ENCODE measurements around the gene FCAMR.
A peak's percentile ranks its signal among the peaks of the same experiment; 100 is the strongest.

The FCAMR gene

DNA sequence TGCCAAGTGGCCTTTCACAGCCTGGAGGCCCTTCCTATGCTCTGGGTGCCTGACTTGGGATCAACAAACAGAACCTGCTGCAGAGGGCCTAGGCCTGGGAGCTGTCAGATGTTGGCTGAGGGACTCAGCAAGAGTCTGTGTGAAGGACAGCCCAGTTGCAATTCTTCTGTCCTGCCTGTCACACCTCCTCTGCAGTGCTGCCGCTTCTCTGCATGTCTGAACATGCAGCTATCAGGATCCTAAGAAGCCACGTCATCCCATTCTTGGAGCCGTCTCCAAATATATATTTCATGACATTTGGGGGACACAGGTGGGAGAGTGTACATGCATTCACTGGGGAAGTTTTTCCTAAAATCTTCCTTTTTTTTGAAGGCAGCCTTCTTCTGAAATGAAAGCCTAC, 8.6 kb downstream of the FCAMR start:
- no peak overlapping the region for H3K9ac ChIP-seq (ENCODE audit: low read depth in 1 of 2, low read length in 2 of 2)
- peaks cover 40 to 52% of the 10 kb centered on the region in 2 donors for H3K4me1 ChIP-seq (ENCODE audit: control insufficient read depth in 1 of 2, insufficient read depth in 2 of 2, low read length in 2 of 2)
- no peaks in the 10 kb centered on the region for H3K36me3 ChIP-seq (ENCODE audit: control insufficient read depth in 1 of 2, insufficient read depth in 2 of 2, low read length in 2 of 2)
- H3K27me3 ChIP-seq (ENCODE audit: control insufficient read depth in 1 of 2, insufficient read depth in 2 of 2, low read length in 2 of 2), result no peaks in the 10 kb centered on the region
- no peak overlapping the region for H3K27ac ChIP-seq (ENCODE audit: low read depth, low read length)
- no peaks in the 10 kb centered on the region for H3K9me3 ChIP-seq (ENCODE audit: control insufficient read depth in 1 of 2, low read length in 2 of 2)
- no peak overlapping the region for H3K4me3 ChIP-seq (ENCODE audit: low read depth in 1 of 2, low read length in 2 of 2)

DNA sequence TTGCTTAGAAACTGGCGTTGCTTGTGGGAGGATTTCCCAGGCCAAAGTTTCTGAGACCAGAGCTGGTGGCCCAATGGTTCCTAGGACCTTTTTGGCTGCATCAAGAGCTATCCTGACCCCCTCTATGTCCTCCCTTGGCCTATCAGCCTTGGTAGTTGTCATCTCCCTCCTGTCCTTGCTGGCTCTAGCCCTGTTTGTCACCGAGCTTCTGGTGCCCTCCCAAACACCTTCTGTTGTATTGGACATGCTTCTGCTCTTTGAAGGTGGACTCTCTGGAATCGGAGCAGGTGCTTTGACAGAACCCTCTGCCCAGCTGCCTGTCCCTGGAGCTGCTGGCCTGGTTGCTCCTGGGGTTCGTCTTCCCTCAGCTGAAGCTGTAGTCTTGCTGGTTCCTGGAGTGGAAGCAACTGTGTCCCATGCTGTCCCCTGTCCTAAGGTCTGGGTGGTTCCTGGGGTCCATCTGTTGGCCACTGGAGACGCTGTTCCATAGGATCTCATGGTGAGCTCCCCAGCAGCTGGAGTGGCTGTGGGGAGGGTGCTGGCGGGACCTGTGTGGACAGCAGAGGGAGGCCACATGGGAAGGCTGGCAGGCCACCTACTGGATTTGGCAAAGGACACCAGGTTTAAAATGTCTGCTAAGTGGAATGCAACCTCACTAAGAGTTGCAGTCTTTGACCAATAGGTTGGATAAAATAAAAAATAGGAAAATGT, 9.4 kb downstream of the FCAMR start:
- Histone ChIP-seq H3K36me3 (ENCODE audit: control insufficient read depth in 1 of 2, insufficient read depth in 2 of 2, low read length in 2 of 2) (no peaks in the 10 kb centered on the region), H3K27ac (ENCODE audit: low read depth, low read length) (no peak overlapping the region), H3K9ac (ENCODE audit: low read depth in 1 of 2, low read length in 2 of 2) (no peak overlapping the region), H3K4me1 (ENCODE audit: control insufficient read depth in 1 of 2, insufficient read depth in 2 of 2, low read length in 2 of 2) (peaks cover 40 to 57% of the 10 kb centered on the region in 2 donors), H3K27me3 (ENCODE audit: control insufficient read depth in 1 of 2, insufficient read depth in 2 of 2, low read length in 2 of 2) (no peaks in the 10 kb centered on the region), H3K9me3 (ENCODE audit: control insufficient read depth in 1 of 2, low read length in 2 of 2) (no peaks in the 10 kb centered on the region), H3K4me3 (ENCODE audit: low read depth in 1 of 2, low read length in 2 of 2) (no peak overlapping the region)

DNA sequence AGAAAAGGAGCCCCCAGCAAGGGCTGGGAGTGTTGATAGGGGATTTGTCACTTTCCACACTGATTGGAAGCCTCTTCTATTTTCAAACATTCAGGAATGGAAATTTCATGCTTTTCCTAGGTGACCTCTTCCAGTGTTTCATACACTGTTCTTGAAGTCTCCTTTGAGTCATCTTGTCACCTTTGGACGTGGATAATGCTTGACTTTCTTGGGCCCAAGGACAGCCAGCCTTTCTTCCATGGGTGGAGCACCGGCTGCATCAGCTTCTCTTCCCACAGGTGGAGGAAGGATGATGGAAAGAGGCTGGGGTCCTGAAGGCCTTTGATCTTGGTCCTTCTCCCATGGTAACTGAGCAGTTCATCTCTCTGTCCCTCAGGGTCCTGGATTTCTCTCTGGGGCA, 12.1 kb downstream of the FCAMR start:
- Histone ChIP-seq H3K9me3 (ENCODE audit: control insufficient read depth in 1 of 2, low read length in 2 of 2) (no peaks in the 10 kb centered on the region), H3K4me3 (ENCODE audit: low read depth in 1 of 2, low read length in 2 of 2) (no peak overlapping the region), H3K4me1 (ENCODE audit: control insufficient read depth in 1 of 2, insufficient read depth in 2 of 2, low read length in 2 of 2) (peaks cover 43 to 60% of the 10 kb centered on the region in 2 donors), H3K27me3 (ENCODE audit: control insufficient read depth in 1 of 2, insufficient read depth in 2 of 2, low read length in 2 of 2) (no peaks in the 10 kb centered on the region), H3K27ac (ENCODE audit: low read depth, low read length) (no peak overlapping the region), H3K36me3 (ENCODE audit: control insufficient read depth in 1 of 2, insufficient read depth in 2 of 2, low read length in 2 of 2) (no peaks in the 10 kb centered on the region), H3K9ac (ENCODE audit: low read depth in 1 of 2, low read length in 2 of 2) (no peak overlapping the region)

DNA sequence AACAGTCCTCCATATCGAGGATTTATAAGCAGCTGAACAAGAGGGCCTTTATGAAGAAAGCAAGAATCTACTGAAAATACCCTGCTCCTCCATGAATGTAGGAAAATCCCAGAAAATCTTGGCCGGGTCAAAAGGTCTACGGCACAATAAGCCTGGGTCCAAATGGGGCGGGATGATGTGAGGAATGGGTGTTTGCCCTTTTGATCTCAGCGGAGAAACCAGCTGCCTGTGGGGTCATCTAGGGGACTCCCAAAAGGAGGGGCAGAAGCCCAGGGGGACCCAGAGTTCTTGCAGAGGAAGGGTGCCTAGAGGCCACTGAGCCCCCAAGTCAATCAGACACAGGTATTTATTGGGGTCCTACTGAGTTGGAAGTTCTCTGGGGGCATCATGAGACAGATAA, 12.6 kb downstream of the FCAMR start:
- no peak overlapping the region for H3K27ac ChIP-seq (ENCODE audit: low read depth, low read length)
- H3K4me3 ChIP-seq (ENCODE audit: low read depth in 1 of 2, low read length in 2 of 2), result no peak overlapping the region
- H3K9me3 ChIP-seq (ENCODE audit: control insufficient read depth in 1 of 2, low read length in 2 of 2), result no peaks in the 10 kb centered on the region
- H3K4me1 ChIP-seq (ENCODE audit: control insufficient read depth in 1 of 2, insufficient read depth in 2 of 2, low read length in 2 of 2), result peaks cover 44 to 58% of the 10 kb centered on the region in 2 donors
- H3K27me3 ChIP-seq (ENCODE audit: control insufficient read depth in 1 of 2, insufficient read depth in 2 of 2, low read length in 2 of 2), result no peaks in the 10 kb centered on the region
- H3K9ac ChIP-seq (ENCODE audit: low read depth in 1 of 2, low read length in 2 of 2), result no peak overlapping the region
- H3K36me3 ChIP-seq (ENCODE audit: control insufficient read depth in 1 of 2, insufficient read depth in 2 of 2, low read length in 2 of 2), result no peaks in the 10 kb centered on the region

DNA sequence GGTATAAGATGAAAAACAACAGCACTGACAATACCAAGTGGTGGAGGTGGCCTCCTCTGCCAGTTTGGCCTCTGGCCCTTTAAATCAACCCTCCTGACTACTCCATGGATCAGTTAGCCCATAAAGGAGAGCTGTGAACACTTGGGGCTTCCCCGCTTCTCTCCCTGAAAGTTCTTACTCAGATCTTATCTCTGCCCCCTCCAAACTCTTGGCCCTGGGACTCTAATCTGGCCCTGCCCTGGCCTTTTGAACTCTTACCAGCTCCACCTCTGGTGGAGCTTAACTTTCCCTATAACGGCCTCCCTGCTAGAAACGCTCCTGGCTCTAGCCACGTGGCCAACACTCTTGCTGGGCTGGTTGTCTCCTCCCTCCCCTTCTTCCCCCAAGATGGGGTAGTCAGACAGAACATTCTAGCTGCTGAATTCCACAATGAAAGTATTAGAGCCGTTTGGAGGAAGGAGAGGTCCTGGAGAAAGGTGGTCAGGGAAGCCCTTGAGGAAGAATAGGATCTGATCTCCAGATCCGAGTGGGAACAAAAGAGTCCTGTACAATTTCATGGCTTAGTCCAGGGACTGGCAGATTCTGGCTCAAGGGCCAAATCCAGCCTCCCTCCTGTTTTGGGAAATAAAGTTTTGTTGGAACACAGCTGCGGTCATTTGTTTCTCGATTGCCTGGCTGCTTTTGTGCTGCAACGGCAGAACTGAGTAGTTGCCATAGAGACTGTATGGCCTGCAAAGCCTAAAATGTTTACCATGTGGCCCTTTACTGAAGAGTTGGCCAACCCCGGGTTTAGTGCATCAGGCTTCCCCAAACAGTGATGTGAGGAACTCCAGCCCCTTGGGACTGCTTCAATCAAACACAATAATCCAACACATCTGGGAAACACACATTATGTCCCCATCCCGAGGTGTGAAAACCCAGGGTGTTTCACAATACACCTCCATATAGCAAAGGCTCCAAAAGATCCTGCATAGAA, 14.5 kb downstream of the FCAMR start:
- Histone ChIP-seq H3K4me3 (ENCODE audit: low read depth in 1 of 2, low read length in 2 of 2) (peak overlapping the region; percentile 35 to 43), H3K36me3 (ENCODE audit: control insufficient read depth in 1 of 2, insufficient read depth in 2 of 2, low read length in 2 of 2) (no peaks in the 10 kb centered on the region), H3K27ac (ENCODE audit: low read depth, low read length) (peak overlapping the region; percentile 53), H3K27me3 (ENCODE audit: control insufficient read depth in 1 of 2, insufficient read depth in 2 of 2, low read length in 2 of 2) (no peaks in the 10 kb centered on the region), H3K4me1 (ENCODE audit: control insufficient read depth in 1 of 2, insufficient read depth in 2 of 2, low read length in 2 of 2) (peaks cover 61 to 77% of the 10 kb centered on the region in 2 donors), H3K9ac (ENCODE audit: low read depth in 1 of 2, low read length in 2 of 2) (peak overlapping the region in 1 of 2 donors; percentile 25), H3K9me3 (ENCODE audit: control insufficient read depth in 1 of 2, low read length in 2 of 2) (no peaks in the 10 kb centered on the region)

DNA sequence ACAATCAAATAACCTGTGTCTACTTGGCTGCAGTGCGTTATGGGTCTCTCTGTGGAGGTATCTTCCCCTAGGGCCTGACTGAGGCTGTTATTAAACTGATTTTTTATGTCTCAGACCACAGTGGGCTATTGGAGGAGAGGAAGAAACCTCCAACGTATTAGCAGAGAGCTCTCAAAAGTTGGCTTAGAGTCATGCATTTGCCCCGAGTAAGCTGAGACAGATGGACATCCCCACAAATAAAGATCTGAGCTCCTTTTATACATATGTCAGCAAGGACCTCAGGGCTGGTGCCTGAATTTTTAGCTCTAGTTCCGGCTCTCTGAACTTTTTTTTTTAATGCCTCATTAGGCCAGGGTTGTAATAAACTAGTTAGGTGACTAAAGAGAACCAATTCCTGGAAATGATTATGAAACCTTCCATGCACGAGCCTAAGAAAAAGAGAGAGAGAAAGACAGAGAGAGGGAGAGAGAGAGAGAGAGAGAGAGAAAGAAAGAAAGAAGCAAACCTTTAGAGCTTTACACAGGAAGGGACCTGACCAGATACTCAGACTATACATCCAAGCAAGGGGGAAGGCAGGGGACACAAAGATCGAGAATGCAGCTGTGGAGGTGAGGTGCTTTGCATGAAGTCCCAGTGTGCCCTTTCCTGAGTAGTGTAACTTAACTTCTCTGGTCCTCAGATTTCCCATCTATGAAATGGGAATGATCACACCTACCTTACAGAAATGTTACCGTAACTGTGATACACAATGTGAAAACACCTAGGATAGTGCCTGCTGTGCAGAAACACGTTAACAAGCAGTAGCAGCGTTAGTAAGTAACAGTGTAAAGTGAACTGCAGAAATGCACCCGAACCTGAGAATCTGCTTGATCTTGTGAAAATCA, 15.6 kb downstream of the FCAMR start:
- Histone ChIP-seq H3K36me3 (ENCODE audit: control insufficient read depth in 1 of 2, insufficient read depth in 2 of 2, low read length in 2 of 2) (no peaks in the 10 kb centered on the region), H3K4me3 (ENCODE audit: low read depth in 1 of 2, low read length in 2 of 2) (peak overlapping the region; percentile 35 to 43), H3K9ac (ENCODE audit: low read depth in 1 of 2, low read length in 2 of 2) (peak overlapping the region; percentile 5 to 25), H3K9me3 (ENCODE audit: control insufficient read depth in 1 of 2, low read length in 2 of 2) (no peaks in the 10 kb centered on the region), H3K4me1 (ENCODE audit: control insufficient read depth in 1 of 2, insufficient read depth in 2 of 2, low read length in 2 of 2) (peaks cover 62 to 81% of the 10 kb centered on the region in 2 donors), H3K27ac (ENCODE audit: low read depth, low read length) (peak overlapping the region; percentile 53), H3K27me3 (ENCODE audit: control insufficient read depth in 1 of 2, insufficient read depth in 2 of 2, low read length in 2 of 2) (no peaks in the 10 kb centered on the region)

DNA sequence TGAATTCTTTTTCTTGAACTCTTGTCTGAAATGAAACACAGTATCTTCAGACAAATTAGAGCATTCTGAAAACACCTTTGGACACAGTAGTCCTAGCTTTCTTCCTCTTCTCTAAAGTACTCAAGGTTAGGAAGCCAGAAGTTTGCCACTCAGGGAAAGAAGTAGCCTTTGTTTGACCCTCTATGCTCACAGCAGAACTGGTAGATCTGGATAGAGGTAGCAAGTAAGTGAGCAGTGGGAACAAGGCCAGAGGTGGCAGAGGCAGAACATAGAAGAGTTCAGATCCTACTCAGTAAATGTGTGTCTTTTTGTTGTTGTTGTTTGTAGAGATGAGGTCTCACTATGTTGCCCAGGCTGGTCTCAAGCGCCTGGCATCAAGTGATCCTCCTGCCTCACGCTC, 16.6 kb downstream of the FCAMR start:
- no peaks in the 10 kb centered on the region for H3K36me3 ChIP-seq (ENCODE audit: control insufficient read depth in 1 of 2, insufficient read depth in 2 of 2, low read length in 2 of 2)
- peak overlapping the region; percentile 0 to 5 for H3K9ac ChIP-seq (ENCODE audit: low read depth in 1 of 2, low read length in 2 of 2)
- peak overlapping the region; percentile 53 for H3K27ac ChIP-seq (ENCODE audit: low read depth, low read length)
- H3K4me1 ChIP-seq (ENCODE audit: control insufficient read depth in 1 of 2, insufficient read depth in 2 of 2, low read length in 2 of 2), result peaks cover 69 to 92% of the 10 kb centered on the region in 2 donors
- H3K9me3 ChIP-seq (ENCODE audit: control insufficient read depth in 1 of 2, low read length in 2 of 2), result no peaks in the 10 kb centered on the region
- no peak overlapping the region for H3K4me3 ChIP-seq (ENCODE audit: low read depth in 1 of 2, low read length in 2 of 2)
- no peaks in the 10 kb centered on the region for H3K27me3 ChIP-seq (ENCODE audit: control insufficient read depth in 1 of 2, insufficient read depth in 2 of 2, low read length in 2 of 2)

DNA sequence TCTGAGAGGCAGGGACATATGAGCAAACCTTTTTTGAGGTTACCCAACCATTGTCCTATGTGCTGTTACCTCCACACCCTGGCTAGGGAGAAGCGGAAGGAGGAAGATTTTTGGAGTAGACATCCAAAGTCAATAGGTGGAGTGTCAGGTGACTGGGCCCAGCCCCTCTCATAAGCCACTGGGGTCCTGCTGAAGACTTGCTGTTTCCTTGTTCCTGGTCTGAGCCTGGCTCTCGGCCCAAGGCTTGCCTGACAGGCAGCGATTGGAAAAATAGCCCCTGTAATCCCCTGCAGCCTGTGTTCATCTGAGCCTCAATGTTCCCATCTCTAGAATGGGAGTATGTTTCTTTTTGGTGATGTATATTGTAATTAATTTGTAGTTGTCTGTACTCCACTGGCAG, 17.1 kb downstream of the FCAMR start:
- no peaks in the 10 kb centered on the region for H3K36me3 ChIP-seq (ENCODE audit: control insufficient read depth in 1 of 2, insufficient read depth in 2 of 2, low read length in 2 of 2)
- H3K27ac ChIP-seq (ENCODE audit: low read depth, low read length), result peak overlapping the region; percentile 53
- no peaks in the 10 kb centered on the region for H3K9me3 ChIP-seq (ENCODE audit: control insufficient read depth in 1 of 2, low read length in 2 of 2)
- peaks cover 70 to 92% of the 10 kb centered on the region in 2 donors for H3K4me1 ChIP-seq (ENCODE audit: control insufficient read depth in 1 of 2, insufficient read depth in 2 of 2, low read length in 2 of 2)
- H3K9ac ChIP-seq (ENCODE audit: low read depth in 1 of 2, low read length in 2 of 2), result peak overlapping the region; percentile 0 to 5
- no peaks in the 10 kb centered on the region for H3K27me3 ChIP-seq (ENCODE audit: control insufficient read depth in 1 of 2, insufficient read depth in 2 of 2, low read length in 2 of 2)
- H3K4me3 ChIP-seq (ENCODE audit: low read depth in 1 of 2, low read length in 2 of 2), result no peak overlapping the region

DNA sequence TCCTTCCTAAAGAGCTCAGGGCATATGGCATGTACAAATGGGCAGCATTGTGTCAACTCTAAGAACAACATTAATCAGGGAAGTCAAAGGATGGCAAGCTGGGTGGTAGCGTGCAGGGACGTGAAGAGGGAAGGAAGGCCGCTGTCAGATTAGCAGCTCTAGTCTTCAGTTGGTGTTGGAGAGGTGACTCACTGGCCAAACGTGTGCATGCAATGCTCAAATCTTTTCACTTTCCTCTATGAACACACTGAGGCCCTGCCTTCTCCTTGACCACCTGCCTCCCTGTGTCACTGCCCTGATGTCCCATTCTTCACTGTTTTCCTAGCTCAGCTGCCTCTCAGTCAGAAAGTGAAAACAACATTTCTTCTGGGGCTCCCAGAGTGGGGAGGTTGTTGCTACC, 18.1 kb downstream of the FCAMR start:
- H3K4me3 ChIP-seq (ENCODE audit: low read depth in 1 of 2, low read length in 2 of 2), result peak overlapping the region in 1 of 2 donors; percentile 15
- peak overlapping the region; percentile 40 for H3K27ac ChIP-seq (ENCODE audit: low read depth, low read length)
- peaks cover 70 to 89% of the 10 kb centered on the region in 2 donors for H3K4me1 ChIP-seq (ENCODE audit: control insufficient read depth in 1 of 2, insufficient read depth in 2 of 2, low read length in 2 of 2)
- no peaks in the 10 kb centered on the region for H3K27me3 ChIP-seq (ENCODE audit: control insufficient read depth in 1 of 2, insufficient read depth in 2 of 2, low read length in 2 of 2)
- H3K36me3 ChIP-seq (ENCODE audit: control insufficient read depth in 1 of 2, insufficient read depth in 2 of 2, low read length in 2 of 2), result no peaks in the 10 kb centered on the region
- peak overlapping the region; percentile 9 to 13 for H3K9ac ChIP-seq (ENCODE audit: low read depth in 1 of 2, low read length in 2 of 2)
- no peaks in the 10 kb centered on the region for H3K9me3 ChIP-seq (ENCODE audit: control insufficient read depth in 1 of 2, low read length in 2 of 2)

Measured in duodenal mucosa (tissue), 2 donors.